GM19463 (cell line): ENCODE results near the gene FAM180A.

Source experiments
- ATAC-seq: cut with Tn5 transposase; IDR thresholded peaks from one replicate; pipeline ENCODE4 v1.9.1; 2021; ENCODE audit warnings: mild to moderate bottlenecking, moderate library complexity; ENCODE audit not compliant: unreplicated experiment

FAM180A gene

GRCh38 chr7:135771961-135772638 lies 23.5 kb upstream of the FAM180A start:
- no peak for ATAC-seq

DNA sequence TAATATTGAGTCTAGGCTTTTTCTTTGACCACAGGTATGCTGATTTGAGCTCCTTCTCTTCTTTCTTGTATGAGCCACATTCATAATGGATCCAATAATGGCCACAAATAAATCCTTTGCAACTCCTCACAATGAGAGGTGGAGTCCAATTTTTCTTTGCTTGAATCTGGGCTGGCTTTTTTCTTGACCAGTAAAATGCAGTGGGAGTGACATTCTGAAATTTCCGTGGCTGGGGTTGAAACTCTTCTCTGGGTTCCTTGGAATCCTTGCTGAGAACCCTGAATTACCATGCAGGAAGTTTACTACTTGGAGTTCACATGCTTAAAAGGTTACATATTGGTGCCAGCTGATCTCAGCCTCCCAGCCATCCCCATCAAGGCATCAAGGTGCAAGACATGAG lies 22.4 kb upstream of the FAM180A start:
- ATAC-seq, result no peak

GRCh38 chr7:135770139-135770710 lies 21.6 kb upstream of the FAM180A start:
- ATAC-seq, result no peak

DNA sequence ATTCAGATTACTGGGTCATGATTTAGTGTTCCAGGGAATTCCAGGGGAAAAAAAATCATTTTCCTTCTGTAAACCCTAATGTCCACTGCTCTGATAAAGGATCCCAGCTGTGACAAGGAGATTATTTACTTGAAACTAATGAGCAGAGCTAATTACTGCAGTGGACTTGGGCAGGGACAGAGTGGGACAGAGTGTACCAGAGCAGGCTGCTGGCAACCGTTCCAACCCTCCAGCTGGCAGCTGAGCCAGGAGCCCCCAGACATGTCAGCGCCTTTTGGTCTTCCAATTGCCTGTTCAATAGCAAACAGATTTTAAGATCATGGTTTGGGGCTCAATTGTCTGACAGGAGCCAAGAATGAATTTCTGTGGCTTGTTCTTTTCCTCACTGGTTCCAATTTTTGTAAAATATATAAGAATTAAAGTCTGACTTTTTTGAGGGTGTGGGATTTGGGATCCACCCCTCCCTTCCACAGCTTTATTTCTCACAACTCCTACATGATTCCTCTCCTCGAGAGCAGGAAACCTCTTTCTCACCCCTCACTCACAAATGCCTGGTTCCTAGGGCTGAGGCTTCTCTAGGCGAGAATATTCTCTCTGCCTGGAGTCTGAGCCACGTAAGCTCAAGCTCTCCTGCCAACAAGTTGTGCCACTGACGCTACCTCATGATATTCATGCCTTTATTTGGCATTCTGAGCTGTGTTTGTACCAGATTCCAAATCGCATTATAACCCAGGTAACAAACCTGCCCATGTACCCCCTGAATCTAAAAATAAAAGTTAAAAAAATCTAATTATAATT lies 20.6 kb upstream of the FAM180A start:
- ATAC-seq, result no peak

DNA sequence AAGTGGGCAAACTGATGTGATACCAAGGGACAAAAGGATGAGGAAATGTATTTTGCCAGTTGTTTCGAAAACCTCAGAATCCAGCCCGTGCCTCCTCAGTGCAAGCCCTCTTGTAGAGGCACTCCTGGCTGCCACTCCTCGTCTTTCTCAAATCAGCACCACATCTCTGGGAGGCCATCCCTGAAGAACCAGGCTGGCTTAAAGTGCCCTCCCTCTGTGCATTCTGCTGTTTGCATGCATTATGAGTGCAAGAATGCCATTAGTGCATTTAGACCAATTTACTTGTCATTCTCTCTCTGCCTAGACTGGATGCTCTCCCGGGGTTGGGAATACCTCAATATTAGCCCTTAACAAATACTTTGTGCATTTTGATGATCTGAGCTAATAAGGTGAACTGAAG lies 19.9 kb upstream of the FAM180A start:
- no peak for ATAC-seq

- ATAC-seq, result no peak
Observed at GRCh38 chr7:135768064-135768463, 19.5 kb upstream of the FAM180A start.

- no peak for ATAC-seq
Observed at GRCh38 chr7:135763261-135763660, 14.6 kb upstream of the FAM180A start.

DNA sequence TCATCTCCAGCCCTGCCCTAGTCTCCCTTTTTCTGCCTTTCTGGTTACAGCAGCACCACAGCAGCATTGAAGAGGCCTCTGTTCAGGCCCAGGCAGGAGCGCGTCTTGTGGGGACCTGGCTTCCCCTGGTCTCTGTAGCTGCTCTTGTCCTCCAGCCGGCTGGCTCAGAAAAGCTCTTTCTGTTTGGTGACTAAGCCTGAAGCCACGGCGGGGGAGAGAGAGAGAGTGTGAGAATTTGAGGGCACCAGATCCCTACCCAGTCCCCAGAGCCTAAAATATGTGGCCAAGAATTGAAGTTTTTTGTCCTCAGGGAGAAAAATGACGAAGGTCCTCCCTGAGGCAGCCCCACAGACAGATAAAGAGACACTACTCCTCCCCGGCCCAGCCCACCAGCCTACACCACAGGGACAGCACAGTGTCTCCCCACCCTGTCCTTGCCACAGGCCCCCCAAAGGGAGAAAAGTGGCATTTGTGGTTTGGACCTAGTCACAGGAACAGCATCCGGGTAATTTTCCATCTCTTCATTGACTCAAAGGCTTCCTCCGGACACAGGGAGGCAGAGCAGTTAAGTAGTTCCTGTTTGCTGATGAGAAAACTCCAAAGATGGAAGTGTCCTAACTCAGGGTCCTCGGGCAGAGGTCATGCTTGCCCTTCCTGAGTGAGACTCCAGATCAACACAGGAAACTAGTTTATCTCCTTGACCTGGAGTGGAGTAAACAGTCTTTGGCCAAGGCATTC lies 13.3 kb upstream of the FAM180A start:
- no peak for ATAC-seq

GRCh38 chr7:135759532-135759931 lies 10.9 kb upstream of the FAM180A start:
- ATAC-seq, result no peak

DNA sequence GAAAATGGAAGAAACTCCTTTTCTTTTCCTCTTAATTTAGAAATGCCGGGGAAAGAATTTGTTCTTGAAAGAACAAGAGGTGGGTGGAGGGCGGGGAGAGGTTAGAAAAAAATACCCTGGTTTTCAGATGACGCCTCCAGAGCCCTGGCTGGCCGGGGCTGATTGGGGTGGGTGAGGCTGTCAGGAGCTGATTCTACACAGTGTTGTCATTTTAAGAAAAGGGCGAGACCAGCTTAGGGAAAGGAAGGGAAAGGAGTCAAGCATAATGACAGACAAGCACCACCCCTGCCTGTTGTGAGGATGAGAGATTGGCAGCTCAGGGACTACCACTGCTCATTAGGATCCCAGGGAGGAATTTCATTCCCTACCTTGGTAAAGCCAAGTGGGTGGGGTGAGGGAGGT lies 9.9 kb upstream of the FAM180A start:
- no peak for ATAC-seq

DNA sequence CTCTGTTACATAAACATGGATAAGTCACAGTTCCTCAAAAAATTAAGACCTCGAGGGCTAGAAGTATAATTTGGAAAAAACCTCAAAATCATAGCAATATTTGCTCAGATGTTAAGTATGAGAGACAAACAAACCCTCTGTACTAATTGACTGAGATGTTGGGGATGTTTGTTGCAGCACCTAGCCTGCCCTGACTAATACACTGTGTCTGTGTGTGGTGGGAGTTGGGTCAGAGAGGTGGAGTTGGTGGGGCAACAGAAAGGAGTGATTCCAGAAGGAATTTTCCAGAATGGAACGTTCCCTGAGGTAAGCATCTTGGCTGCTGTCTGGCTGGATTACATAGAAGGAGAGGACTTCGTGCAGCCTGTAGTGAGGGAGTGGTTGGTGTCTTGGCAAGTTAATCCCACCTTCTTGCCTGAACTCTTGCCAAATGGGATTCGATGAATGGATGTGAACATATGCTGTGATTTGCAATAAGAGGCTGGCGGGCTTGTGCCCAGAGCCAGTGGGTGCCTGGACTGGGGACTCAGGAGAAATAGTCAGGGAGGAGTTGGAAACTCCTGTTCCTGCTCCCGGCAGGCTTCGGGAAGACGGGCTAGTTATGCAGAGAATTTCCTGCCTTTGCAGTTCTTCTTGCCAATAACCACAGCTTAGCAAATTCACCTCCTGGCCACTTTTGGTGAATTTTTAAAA lies 9.3 kb upstream of the FAM180A start:
- no peak for ATAC-seq

GRCh38 chr7:135756191-135756590 lies 7.6 kb upstream of the FAM180A start:
- no peak for ATAC-seq

DNA sequence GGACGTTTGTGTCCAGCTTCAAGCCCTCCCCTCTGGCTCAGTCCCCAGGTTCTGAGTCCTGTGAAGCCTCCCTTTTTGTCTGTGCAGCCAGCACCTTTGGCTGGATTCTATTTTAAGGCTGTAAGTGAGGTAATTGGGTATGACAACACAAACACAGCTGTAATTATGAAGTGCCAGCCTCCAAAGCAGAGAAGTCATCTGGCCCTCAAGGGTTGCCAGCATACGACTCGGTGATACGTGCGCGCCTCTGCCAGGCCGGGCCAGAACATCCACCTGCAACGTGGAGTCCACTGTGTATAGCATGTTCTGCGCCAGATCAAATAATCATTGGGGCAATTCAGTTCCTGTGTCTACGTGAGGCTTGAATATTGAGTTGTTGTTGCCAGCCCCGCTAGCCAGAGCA lies 6.7 kb upstream of the FAM180A start:
- ATAC-seq, result no peak

DNA sequence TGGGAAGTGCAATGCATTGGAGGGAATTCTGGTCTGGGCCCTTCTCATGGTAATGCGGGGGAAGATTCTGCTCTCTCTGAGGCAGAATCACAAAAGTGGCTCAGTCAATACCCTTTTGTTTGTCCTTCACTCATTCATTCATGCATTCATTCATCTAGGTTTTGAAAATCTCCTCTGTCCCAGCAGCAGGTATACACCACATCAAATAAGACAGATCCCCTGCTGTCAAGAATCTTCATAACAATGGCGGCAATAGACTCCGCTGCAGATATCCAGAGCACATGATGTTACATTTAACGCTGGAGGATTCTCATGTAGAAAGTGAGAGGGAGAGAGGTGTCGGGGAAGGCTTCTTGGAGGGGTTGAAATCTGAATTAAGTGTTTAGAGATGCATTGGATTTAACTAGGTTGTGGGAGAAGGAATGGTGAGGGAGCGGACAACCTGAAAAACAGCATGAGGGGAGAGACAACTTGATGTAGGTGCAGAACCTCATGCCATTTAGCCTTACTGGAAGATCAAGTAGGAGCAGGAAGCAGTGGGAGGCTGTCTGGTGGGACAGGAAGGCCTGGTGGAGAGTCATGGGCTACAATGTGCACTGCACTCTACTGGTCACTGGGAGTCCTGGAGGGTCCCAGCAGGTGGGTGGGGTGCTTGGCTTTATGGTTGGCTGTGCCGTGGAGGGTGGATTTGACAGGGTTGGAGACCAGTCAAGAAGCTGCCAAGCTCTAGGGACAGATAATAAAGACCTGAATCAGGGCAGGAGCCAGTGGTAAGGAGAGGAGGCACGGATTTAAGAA lies 5.2 kb upstream of the FAM180A start:
- no peak for ATAC-seq

DNA sequence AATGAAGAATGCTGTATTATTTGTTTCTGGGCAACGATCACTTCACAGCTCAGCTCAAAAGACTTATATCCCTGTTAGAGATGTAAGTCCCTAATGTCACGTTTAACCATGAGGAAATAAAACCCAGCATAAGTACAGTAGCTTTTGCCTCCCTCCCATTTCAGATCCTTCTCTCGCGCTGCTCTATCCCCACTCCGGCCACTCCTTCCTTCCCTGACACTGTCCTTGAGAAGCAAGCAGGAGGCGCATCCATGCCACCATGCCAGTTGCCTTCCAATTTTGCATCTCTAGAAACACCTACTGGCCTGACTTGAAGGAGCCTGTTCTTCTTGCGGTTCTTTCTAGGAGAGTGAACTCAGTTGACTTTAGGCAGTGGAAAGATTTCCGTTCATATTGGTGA lies 1.2 kb downstream of the FAM180A start:
- no peak for ATAC-seq

DNA sequence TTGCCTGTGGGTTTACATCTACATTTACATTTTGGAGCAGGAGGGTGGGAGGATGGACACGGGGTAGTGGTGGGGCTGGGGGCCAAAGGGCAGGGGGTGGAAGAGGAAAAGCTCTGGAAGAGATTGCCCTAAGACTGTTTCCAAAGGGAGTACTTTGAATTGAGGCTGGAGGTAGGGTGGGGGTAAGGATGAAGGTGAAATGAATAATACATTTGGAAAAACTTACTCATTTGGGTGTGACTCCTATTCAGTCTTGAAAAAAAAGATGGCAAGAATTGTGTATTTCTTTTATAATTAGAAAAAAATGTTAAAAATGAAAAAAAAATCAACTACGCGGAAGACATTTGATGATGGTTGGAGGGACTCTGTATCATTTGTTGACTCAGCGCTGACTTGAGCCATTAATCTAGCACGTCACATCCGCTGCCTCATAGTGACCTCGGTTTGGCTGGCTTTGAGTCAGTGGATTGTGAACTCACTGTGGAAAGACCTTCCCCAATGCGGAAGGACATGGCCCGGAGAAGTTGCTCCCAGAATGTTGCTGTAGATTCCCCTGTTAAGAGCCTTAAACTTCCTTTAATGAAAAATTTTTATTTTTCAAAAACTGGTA lies 2.8 kb downstream of the FAM180A start:
- ATAC-seq, result no peak

DNA sequence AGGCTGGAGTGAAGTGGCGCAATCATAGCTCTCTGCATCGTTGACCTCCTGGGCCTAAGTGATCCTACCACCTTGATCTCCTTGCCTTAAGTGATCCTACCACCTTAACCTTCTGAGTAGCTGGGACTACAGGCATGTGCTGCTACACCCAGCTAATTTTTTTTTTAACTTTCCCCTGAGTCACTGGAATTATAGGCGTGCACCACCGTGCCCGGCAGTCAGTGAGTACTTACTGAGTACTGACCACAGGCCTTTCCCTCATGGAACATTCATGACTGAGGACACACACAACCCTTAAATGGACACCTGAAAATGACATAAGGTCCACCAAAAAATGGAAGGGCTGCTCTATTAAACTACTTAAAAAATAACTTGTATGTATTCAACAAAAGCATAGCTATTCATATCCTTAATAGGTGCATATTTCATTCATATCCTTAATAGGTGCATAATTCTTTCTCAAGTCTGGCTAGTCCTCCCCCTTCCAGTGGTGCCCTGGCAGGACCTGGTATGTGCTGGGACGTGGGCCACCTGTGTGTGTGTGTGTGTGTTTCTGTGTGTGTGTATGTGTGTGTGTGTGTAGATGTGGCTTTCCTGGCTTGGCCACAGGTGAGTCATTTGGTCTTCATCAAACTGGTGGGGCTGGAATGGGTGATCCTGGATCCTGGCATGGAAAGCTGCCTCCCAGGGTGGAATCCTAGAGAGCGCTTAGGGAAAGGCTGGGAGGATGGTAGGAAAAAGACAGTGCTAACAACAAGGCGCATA lies 3.5 kb downstream of the FAM180A start:
- no peak for ATAC-seq

- ATAC-seq, result no peak
Observed at GRCh38 chr7:135743907-135744731, 4.5 kb downstream of the FAM180A start.
